Mesothelial cell of epicardium (in vitro differentiated cells): ENCODE results near the gene DENND6B. TPM values are rescaled to one million over a fixed set of nuclear protein-coding genes. Genes with fewer than 3 reads are reported as not detected.

Experiments
- DNase-seq, 2 experiments: peaks; one replicate each; pipeline ENCODE4 v3.0.0; 2021; ENCODE audit warnings: low spot score in 2 of 2; ENCODE audit not compliant: unreplicated experiment in 2 of 2
- H3K27ac Mint-ChIP-seq: 2 replicates; pipeline ENCODE4 v1.8.0; 2021; ENCODE audit warnings: mixed read lengths
- H3K27me3 Mint-ChIP-seq: 2 replicates; pipeline ENCODE4 v1.8.0; 2021; ENCODE audit warnings: low read depth, mixed read lengths
- H3K36me3 Mint-ChIP-seq: 2 replicates; pipeline ENCODE4 v1.8.0; 2021; ENCODE audit warnings: mixed read lengths
- H3K4me1 Mint-ChIP-seq: 2 replicates; pipeline ENCODE4 v1.8.0; 2021; ENCODE audit warnings: mixed read lengths
- H3K4me3 Mint-ChIP-seq: 2 replicates; pipeline ENCODE4 v1.8.0; 2021; ENCODE audit warnings: mild to moderate bottlenecking, moderate library complexity, mixed read lengths
- H3K9me3 Mint-ChIP-seq: 2 replicates; pipeline ENCODE4 v1.8.0; 2021; ENCODE audit warnings: mixed read lengths
- CTCF ChIP-seq: fragments of 200-600 bp; sonication (generic); IDR thresholded peaks from one replicate; pipeline ENCODE4 v1.5.0; 2021; ENCODE audit warnings: antibody characterized with exemption; ENCODE audit not compliant: unreplicated experiment
- total RNA-seq: library from RNA; stranded (reverse); gene quantifications from 3 replicates; pipeline ENCODE4 v1.2.1, GENCODE V29; 2021

Gene DENND6B
- total RNA-seq, 1 donor from 2014 or later = 19.2 TPM

GRCh38 chr22:50356186-50356585 is 29.4 kb upstream of the DENND6B start:
- peaks cover 4% of the 10 kb centered on the region for H3K9me3 Mint-ChIP-seq
- no peak for TF ChIP-seq CTCF
- H3K36me3 Mint-ChIP-seq = peaks cover 23% of the 10 kb centered on the region
- no peak overlapping the region for H3K27ac Mint-ChIP-seq
- no peaks in the 10 kb centered on the region for H3K4me1 Mint-ChIP-seq
- H3K27me3 Mint-ChIP-seq = no peaks in the 10 kb centered on the region
- H3K4me3 Mint-ChIP-seq = no peak overlapping the region
- DNase-seq = no peak

GRCh38 chr22:50348058-50348457 is 21.2 kb upstream of the DENND6B start:
- H3K4me1 Mint-ChIP-seq = peaks cover 2% of the 10 kb centered on the region
- no peaks in the 10 kb centered on the region for H3K27me3 Mint-ChIP-seq
- no peak overlapping the region for H3K27ac Mint-ChIP-seq
- H3K36me3 Mint-ChIP-seq = peaks cover 4% of the 10 kb centered on the region
- no peaks in the 10 kb centered on the region for H3K9me3 Mint-ChIP-seq
- no peak for TF ChIP-seq CTCF
- no peak overlapping the region for H3K4me3 Mint-ChIP-seq
- DNase-seq = no peak

GRCh38 chr22:50347157-50347556 is 20.3 kb upstream of the DENND6B start:
- Mint-ChIP-seq H3K36me3 (peaks cover 4% of the 10 kb centered on the region), H3K27ac (no peak overlapping the region), H3K27me3 (no peaks in the 10 kb centered on the region), H3K4me1 (peaks cover 6% of the 10 kb centered on the region), H3K4me3 (no peak overlapping the region), H3K9me3 (no peaks in the 10 kb centered on the region)
- TF ChIP-seq CTCF = no peak
- no peak for DNase-seq

- no peak for DNase-seq
- no peaks in the 10 kb centered on the region for H3K9me3 Mint-ChIP-seq
- H3K4me1 Mint-ChIP-seq = peaks cover 7% of the 10 kb centered on the region
- no peaks in the 10 kb centered on the region for H3K27me3 Mint-ChIP-seq
- H3K27ac Mint-ChIP-seq = peak overlapping the region; percentile 32
- peaks cover 3% of the 10 kb centered on the region for H3K36me3 Mint-ChIP-seq
- no peak overlapping the region for H3K4me3 Mint-ChIP-seq
- TF ChIP-seq CTCF = no peak
Measured at GRCh38 chr22:50346470-50346869, 19.7 kb upstream of the DENND6B start.

GRCh38 chr22:50343541-50343935 is 16.7 kb upstream of the DENND6B start:
- no peaks in the 10 kb centered on the region for H3K36me3 Mint-ChIP-seq
- H3K27ac Mint-ChIP-seq = no peak overlapping the region
- peak overlapping the region; percentile 47 for H3K4me3 Mint-ChIP-seq
- no peaks in the 10 kb centered on the region for H3K27me3 Mint-ChIP-seq
- TF ChIP-seq CTCF = no peak
- H3K9me3 Mint-ChIP-seq = no peaks in the 10 kb centered on the region
- no peak for DNase-seq
- peaks cover 8% of the 10 kb centered on the region for H3K4me1 Mint-ChIP-seq
